ENCODE measurements around the gene HMOX1. TPM values are rescaled to one million over a fixed set of nuclear protein-coding genes. Genes with fewer than 3 reads are reported as not detected.

The HMOX1 gene
- total RNA-seq, 1 donor from 2014 or later: 44.3 TPM

DNA sequence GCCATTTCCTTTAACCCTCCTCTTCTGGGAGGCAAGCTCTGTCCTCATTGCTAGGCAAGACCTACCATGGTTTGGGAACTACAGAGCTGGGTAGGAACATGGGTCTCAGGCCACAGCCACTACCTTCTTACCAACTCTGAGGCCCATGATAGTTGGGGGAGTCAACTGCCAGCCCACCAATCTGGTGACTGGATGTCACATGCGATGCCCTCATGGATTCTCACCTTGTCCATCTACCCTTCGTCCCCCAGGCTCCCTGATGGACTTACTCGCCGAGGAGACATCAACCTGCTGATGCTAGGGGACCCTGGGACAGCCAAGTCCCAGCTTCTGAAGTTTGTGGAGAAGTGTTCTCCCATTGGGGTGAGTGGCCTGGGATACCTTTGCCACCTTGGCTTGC, 32.7 kb downstream of the HMOX1 start:
- Mint-ChIP-seq H3K9me3 (ENCODE audit: unreplicated experiment) (no peaks in the 10 kb centered on the region), H3K4me3 (ENCODE audit: unreplicated experiment) (no peak overlapping the region), H3K36me3 (ENCODE audit: unreplicated experiment) (peaks cover 17% of the 10 kb centered on the region), H3K27me3 (ENCODE audit: unreplicated experiment) (no peaks in the 10 kb centered on the region), H3K27ac (ENCODE audit: unreplicated experiment) (no peak overlapping the region), H3K4me1 (ENCODE audit: unreplicated experiment) (no peaks in the 10 kb centered on the region)
- TF ChIP-seq, protein P1, sequence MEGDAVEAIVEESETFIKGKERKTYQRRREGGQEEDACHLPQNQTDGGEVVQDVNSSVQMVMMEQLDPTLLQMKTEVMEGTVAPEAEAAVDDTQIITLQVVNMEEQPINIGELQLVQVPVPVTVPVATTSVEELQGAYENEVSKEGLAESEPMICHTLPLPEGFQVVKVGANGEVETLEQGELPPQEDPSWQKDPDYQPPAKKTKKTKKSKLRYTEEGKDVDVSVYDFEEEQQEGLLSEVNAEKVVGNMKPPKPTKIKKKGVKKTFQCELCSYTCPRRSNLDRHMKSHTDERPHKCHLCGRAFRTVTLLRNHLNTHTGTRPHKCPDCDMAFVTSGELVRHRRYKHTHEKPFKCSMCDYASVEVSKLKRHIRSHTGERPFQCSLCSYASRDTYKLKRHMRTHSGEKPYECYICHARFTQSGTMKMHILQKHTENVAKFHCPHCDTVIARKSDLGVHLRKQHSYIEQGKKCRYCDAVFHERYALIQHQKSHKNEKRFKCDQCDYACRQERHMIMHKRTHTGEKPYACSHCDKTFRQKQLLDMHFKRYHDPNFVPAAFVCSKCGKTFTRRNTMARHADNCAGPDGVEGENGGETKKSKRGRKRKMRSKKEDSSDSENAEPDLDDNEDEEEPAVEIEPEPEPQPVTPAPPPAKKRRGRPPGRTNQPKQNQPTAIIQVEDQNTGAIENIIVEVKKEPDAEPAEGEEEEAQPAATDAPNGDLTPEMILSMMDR (IDR thresholded peaks at IDR 0.05): no peak
- no peak for DNase-seq (ENCODE audit: extremely low spot score, unreplicated experiment)

- H3K27ac Mint-ChIP-seq (ENCODE audit: unreplicated experiment): no peak overlapping the region
- H3K4me3 Mint-ChIP-seq (ENCODE audit: unreplicated experiment): no peak overlapping the region
- TF ChIP-seq, protein P1 (IDR thresholded peaks at IDR 0.05): no peak
- no peaks in the 10 kb centered on the region for H3K27me3 Mint-ChIP-seq (ENCODE audit: unreplicated experiment)
- no peaks in the 10 kb centered on the region for H3K9me3 Mint-ChIP-seq (ENCODE audit: unreplicated experiment)
- DNase-seq (ENCODE audit: extremely low spot score, unreplicated experiment): no peak
- H3K36me3 Mint-ChIP-seq (ENCODE audit: unreplicated experiment): peaks cover 14% of the 10 kb centered on the region
- no peaks in the 10 kb centered on the region for H3K4me1 Mint-ChIP-seq (ENCODE audit: unreplicated experiment)
These were observed 36.7 kb downstream of the HMOX1 start for GRCh38 chr22:35417606-35418005.

GRCh38 chr22:35418088-35418487, 37.2 kb downstream of the HMOX1 start:
- Mint-ChIP-seq H3K9me3 (ENCODE audit: unreplicated experiment) (no peaks in the 10 kb centered on the region), H3K27ac (ENCODE audit: unreplicated experiment) (no peak overlapping the region), H3K27me3 (ENCODE audit: unreplicated experiment) (no peaks in the 10 kb centered on the region), H3K4me1 (ENCODE audit: unreplicated experiment) (no peaks in the 10 kb centered on the region), H3K4me3 (ENCODE audit: unreplicated experiment) (no peak overlapping the region), H3K36me3 (ENCODE audit: unreplicated experiment) (peaks cover 14% of the 10 kb centered on the region)
- TF ChIP-seq, protein P1 (IDR thresholded peaks at IDR 0.05): no peak
- no peak for DNase-seq (ENCODE audit: extremely low spot score, unreplicated experiment)

DNA sequence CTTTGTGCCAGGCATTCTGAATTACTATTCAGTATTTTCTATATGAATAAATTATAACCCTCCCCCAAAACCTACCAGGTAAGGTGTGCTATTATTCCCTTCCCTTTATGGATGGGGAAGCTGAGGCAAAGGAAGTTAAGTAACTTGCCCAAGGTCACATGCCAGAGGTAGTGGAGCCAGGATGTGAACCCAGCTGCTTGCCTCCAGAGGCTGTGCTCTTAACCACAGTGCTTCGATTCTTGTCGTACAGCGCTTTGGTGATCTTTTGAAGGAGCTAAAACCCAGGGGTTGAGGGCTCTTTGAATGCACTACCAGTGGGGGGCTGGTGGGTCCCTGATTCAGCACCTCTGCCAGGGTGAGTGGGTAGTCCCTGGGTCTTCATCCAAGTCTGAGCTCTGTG, 37.8 kb downstream of the HMOX1 start:
- TF ChIP-seq, protein P1 (IDR thresholded peaks at IDR 0.05): no peak
- H3K36me3 Mint-ChIP-seq (ENCODE audit: unreplicated experiment): peaks cover 14% of the 10 kb centered on the region
- no peak for DNase-seq (ENCODE audit: extremely low spot score, unreplicated experiment)
- no peaks in the 10 kb centered on the region for H3K9me3 Mint-ChIP-seq (ENCODE audit: unreplicated experiment)
- no peak overlapping the region for H3K4me3 Mint-ChIP-seq (ENCODE audit: unreplicated experiment)
- H3K4me1 Mint-ChIP-seq (ENCODE audit: unreplicated experiment): no peaks in the 10 kb centered on the region
- H3K27me3 Mint-ChIP-seq (ENCODE audit: unreplicated experiment): no peaks in the 10 kb centered on the region
- H3K27ac Mint-ChIP-seq (ENCODE audit: unreplicated experiment): no peak overlapping the region

- DNase-seq (ENCODE audit: extremely low spot score, unreplicated experiment): no peak
- Mint-ChIP-seq H3K36me3 (ENCODE audit: unreplicated experiment) (peaks cover 21% of the 10 kb centered on the region), H3K4me3 (ENCODE audit: unreplicated experiment) (no peak overlapping the region), H3K9me3 (ENCODE audit: unreplicated experiment) (no peaks in the 10 kb centered on the region), H3K27ac (ENCODE audit: unreplicated experiment) (no peak overlapping the region), H3K27me3 (ENCODE audit: unreplicated experiment) (no peaks in the 10 kb centered on the region), H3K4me1 (ENCODE audit: unreplicated experiment) (peaks cover under 1% of the 10 kb centered on the region)
- TF ChIP-seq, protein P1 (IDR thresholded peaks at IDR 0.05): no peak
These were observed 38.9 kb downstream of the HMOX1 start for GRCh38 chr22:35419756-35420155.

Data from osteocyte (in vitro differentiated cells).